IPS DF 4.7 (cell line): ENCODE results near the gene ANKS6.

Experiments used
- DNase-seq: peaks from one replicate; pipeline ENCODE4 v3.0.0-alpha.2; 2013; ENCODE audit warnings: low spot score; ENCODE audit errors: extremely low read depth

Gene ANKS6

DNA sequence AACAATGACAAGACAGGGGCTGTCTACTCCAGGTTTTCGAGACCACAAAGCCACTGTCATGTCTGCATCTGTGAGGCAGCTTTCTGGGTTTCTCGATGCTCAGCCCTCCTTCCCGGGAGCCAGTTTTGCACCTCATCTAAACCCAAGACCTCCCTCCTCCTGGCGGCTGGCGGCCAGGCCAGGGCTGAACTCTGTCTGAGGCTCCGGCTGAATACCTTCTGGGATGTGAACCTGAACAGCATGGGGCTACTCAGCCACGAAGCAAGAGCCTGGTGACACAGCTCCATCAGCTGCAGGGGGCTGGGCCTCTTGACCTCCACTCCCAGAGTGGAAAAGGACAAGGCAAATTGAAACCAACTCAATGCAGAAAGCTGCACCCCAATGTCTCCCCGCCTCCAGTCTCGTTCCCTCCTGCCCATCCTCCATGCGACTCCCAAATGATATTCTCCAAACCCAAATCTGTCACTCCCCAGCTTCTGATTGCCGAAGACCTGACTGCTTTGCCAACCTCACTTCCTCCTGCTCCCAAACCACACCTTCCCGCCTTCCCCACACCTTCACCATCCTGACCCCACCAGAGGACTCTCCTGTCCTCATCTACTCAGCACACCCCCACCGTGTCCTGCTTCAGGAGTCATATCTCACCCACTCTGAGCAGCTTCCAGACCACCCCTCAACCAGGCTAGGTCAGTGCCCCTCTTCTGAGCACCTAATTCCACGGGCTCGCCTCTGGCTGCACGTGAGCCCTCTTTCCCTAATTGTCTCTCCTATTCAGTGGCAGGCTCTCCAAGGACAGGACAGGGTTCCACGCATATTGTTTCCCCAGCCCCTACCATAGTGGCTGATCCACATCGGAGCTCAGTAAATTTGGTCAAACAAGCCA lies 4.5 kb downstream of the ANKS6 start:
- no peak for DNase-seq

GRCh38 chr9:98790842-98791607 lies 5.3 kb downstream of the ANKS6 start:
- peak; percentile 58 for DNase-seq

DNA sequence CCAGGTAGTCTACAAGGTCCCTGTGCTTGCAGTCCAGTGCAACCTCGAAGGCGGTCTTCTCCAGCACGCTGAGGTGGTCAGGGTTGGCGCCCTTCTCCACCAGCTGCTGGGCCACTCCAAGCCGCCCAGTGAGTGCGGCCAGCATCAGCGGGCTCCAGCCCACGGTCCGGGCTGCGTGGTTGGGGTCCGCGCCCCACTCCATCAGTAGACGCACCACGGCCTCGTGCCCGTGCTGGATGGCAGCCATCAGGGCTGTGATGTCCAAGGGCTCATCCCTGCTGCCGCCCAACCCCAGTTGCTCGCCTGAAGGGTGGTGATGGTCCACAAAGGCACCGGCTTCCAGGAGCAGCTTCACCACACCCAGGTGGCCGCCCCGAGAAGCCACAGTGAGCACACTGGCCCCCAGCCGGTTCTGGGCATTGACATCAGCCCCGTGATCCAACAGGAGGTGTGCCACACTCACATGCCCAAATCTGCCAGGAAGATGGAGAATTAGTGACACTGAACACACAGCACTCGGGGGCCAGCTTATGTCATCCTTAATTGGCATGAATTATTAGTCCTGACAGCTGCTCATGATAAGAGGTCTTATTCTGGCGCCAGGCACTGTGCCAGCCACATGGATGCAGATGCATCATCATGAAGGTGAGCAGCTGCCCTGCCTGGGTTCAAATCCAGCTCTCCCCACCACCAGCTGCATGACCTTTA lies 6.1 kb downstream of the ANKS6 start:
- no peak for DNase-seq

DNA sequence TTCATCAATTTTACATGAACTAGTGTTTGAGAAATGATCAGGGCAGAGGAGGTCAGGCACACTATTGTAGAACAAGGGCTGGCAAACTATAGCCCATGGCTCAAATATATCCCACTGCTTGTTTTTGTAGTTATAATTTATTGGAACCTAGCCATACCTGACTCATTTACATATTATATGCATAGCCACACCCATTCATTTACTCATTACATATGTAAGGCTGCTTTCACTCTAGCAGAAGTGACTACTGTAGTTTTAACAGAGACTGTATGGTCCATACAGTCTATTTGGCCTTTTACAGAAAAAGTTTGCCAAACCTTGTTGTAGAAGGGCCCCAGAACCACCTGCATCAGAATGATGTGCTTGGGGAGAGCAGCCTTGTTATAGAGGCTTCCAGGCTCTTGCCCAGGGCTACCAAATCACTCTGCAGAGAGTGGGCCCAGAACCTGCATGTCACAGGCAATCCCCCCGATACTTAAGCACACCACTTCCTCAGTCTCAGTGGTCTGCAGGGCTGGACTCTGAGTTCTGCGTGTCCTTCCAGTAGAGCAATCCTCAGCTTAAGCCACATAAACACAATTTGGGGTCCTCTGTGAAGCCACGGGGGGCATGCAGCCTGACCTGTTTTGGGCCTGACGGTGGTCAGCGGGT lies 6.7 kb downstream of the ANKS6 start:
- no peak for DNase-seq

DNA sequence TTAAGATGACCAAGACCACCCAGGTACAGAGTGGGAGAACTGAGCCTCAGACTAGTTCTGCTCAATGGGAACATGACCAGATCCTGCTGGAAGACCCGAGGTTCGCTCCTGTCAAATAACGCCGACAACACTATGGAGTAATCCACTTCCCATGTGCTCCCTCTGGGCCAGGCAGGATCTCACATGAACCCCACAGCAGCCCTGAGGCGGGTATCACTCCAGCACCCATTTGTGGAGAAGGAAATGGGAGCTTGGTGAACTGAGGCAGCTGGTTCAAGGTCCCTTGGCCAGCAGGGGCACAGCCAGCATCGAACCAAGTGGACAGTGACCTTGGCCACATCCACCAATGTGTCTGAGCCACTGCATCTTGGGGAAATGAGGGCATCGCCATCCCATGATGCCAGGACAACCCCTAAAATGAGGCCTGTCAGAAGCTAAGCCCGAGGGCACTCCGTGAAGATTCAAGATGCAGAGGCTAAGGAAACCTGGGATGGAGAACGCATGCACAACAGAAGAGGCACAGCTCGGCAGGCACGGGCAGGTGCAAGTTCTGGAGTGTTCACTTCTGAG lies 8.5 kb downstream of the ANKS6 start:
- no peak for DNase-seq

DNA sequence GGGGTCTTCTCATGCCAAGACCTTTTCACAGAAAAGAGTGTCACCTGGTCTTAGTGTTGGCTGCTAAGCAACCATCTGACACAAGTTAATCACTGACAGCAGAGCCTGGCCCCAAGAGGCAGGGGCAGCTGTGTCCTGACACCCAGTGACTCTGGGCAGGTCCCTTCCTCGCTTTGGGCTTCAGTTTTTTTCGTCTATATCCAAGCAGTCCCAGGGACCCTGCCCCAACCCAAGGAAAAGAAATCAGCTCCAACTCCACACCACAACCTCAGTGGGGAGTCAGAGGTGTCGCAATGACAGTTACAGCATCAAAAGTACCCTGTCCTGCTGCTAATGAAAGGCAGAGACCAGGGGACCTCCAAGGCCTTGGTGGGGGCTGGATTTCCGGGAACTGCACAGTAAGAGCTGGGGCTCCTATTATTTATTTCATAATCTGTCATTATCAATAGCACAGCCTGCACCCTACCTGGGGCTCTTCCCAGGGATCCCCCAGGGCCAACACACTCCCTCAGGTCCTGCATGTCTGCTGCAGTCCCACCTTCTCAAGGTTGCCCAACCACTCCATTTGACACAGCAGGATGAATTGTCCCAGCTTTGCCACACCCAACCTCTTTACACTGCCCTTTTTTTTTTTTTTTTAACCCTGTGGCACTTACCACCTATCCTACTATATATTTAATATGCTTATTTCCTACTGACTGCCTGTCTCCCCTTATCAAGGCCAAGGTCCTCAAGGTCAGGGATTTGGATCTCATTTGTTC lies 9.4 kb downstream of the ANKS6 start:
- DNase-seq, result no peak

DNA sequence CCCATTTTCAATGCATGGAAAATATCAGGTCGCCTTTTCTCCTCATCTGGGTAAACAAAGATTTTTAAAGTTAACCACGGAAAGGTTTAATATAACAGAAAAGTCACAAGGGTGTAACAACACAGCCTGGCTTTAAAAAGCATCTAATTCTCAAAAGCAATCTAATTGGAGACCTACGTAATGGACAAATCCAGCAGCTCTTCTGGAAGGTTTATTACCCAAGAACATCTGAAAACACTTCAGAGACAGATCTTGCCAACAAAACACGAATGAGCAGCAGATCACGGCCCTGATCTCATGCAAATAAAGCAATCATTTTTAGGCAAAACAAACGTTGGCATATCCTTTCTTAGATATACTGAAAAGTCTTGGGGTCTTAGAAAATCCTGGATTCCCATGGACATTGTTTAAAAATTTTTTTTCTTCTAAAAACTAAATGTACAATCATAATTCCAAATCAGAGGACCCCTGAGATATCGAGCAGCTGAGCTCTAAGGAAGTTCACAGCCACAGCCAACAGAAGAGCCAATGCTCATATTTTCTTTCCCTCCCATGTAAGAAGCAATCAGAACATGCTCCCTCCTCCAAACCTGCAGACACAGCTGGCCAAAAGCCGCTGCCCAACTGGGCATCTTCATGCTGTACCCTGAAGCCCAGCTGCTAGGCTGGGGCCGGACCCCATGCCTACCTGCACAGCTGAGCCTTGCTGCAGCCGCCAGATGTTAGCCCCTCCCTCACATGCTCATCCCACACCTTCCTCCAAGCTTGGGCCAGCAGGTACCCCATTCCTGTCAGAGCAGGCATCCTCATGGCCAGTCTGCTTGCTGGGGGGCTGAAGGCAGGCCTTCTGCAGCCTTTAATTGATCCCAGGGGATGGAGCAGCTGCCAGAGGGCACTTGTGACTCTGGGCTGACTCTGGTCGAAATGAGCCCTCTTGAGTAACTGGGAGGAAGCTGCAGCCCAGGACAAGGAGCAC lies 11.2 kb downstream of the ANKS6 start:
- no peak for DNase-seq

DNA sequence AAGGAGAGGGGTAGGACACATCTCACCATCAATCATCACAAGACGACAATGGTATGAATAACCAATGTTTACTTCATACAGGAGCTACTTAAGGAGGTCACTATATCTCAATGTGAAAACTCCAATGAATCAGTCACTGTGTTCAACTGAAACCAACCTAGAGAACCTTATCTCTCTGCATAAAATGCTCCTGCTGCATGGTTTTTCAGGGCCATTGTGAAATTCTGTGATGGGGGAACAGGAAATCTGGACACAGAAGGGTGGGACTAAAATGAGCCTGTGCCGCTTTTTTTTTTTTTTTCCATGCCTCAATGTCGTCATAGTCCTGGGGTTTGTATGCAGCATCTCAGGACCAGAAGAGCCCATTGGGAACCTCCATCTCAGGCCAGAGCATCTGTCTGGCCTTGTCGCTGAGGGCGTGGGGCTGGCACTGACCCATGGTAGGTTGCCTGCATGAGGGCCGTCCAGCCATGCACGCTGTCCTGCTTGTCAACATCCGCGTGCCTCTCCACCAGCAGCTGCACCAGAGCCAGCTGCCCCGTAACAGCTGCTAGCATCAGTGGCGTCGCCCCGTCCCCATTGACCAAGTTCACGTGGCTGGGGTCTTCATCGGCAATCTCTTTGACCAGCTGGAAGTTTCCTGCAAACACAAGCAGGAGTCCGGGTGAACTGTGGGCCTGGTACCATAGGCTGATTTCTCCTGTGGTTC lies 12.7 kb downstream of the ANKS6 start:
- no peak for DNase-seq

GRCh38 chr9:98781588-98782383 lies 14.6 kb downstream of the ANKS6 start:
- DNase-seq, result no peak

GRCh38 chr9:98780059-98780749 lies 16.2 kb downstream of the ANKS6 start:
- DNase-seq, result no peak

DNA sequence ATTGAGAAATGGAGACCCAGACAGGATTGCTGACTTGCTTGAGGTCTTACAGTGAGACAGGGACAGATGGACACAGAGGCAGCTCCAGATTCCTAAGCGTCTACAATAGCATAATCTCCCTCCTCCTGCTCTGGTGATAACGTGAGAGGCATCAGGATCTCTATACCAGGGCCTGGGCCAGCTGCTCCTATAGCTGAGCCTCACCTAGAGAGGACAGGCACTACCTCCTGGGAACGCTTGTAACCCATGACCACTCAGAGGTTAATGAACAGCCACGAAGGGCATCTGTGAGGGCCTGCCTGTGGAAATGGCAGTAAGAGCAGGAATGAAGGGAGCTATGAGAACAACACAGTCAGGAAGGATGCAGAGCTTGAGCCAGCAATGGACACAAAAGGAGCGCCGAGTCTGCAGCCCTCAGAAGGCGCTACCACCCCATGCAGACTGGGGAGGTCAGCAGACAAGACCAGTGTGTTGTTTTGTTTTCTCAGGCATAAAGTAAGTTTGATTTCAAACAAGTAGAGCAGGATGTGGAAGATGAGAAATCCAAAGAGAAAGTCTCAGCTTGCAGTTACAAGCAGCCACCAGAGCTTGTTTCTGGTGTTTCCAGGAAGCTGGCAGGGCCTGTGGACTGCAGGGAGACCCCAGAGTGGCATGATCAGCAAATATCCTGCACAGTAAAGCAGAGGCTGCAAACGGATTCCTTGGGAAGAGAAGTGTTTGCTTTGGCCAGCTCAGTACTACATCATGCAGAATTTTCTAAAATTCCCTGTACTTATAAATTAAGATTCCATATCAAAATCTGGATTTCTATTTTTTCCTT lies 17.4 kb downstream of the ANKS6 start:
- DNase-seq, result no peak

DNA sequence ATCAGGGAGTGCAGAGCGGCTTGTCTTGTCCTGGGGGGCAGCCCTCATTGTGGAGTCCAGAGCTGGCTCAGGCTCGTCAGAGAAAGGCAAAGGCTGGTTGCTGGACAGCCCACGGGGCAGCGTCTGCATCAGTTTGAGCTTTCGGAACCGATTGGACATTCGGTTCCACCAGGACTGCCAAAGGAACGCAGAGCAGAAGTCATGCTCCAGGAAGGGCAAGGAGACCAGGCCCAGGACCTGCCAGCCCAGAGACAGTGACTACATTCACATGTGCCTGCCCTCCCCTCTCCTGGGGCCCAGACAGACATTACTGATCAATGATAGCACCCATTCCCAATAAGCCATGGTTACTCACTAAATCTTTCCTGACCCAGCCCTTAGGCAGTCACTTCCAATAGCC lies 18.1 kb downstream of the ANKS6 start:
- DNase-seq, result no peak

DNA sequence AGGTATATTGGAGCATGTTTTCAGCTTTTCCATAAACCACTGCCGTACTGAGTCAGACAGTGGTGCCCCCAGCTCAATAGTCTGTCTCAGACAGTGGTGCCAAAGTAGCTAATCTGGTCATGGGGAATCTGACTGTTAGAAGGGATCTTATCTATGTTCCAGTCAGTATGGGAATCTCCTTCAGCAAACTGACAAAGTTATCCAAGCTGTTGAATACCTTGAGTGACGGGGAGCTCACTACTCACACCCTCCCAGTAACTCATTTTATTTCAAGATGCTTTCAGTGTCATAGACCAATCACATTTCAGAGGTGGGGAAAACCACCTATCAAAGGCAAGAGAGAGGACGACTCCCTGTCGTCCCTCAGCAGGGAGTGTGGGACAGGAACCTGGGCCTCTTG lies 18.7 kb downstream of the ANKS6 start:
- no peak for DNase-seq

DNA sequence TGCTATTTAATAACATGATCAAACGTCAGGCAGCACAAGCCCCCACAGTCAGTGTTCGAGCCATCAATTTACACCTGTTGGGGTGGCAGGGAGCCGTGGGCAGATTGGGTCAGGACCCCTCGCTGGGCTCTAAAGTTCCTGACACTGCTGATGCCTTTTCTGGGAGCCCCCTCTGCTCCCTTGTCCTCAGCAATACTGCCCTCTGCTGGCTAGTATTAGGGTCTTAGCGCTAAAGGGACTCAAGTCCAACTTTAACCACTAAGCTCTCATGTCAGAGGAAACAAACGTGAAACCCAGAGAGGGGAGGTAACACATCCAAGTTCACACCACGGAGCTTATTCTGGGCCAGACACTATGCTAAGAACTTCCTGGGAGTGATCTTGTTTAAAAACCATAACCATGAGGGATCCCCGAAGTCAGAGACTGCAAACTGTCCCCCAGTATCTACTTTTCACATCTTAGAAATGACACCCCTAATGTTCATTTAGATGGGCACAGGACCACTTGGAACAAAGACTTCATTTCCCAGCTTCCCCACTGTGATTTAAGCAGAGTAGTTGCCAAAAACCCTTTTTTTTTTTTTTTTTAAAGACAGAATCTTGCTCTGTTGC lies 20.4 kb downstream of the ANKS6 start:
- peak; percentile 62 for DNase-seq

- no peak for DNase-seq
Measured at GRCh38 chr9:98774746-98775145, 21.6 kb downstream of the ANKS6 start.

DNA sequence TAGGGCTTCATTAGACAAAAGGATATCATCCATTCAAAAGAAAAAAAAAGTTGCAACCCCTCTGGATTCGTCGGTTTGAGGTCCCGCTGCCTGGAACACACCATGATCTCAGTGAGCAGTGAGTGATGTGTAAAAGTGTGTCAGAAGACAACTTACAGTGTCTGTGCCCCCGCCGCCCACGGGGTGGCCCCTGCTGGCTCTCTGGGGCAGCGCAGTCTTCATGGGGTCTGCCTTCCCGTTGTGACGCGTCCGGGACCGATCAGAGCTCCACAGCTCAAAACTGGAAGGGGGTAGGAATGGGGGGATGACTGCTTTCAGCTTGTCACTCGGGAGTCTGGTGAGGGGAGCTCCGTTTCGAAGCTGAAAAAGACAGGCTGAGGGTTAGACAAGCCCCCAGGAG lies 22.6 kb downstream of the ANKS6 start:
- no peak for DNase-seq
